22Rv1 (cell line): ENCODE data around the gene SERPINA5.

Experiments used
- CTCF ChIP-seq: fragments of 450-650 bp; IDR thresholded peaks from 2 replicates; pipeline ENCODE4 v1.5.1; 2017; ENCODE audit warnings: mild to moderate bottlenecking
- ZFX ChIP-seq: fragments of 450-650 bp; IDR thresholded peaks from 2 replicates; pipeline ENCODE4 v1.6.1; 2017; ENCODE audit warnings: antibody characterized with exemption, borderline replicate concordance

- TF ChIP-seq CTCF (no peak), ZFX (no peak)
Observed at GRCh38 chr14:94612174-94612573, 30.9 kb downstream of the SERPINA5 start, which contains the start of gene SERPINA3.
